NCI-H146 treated with DMSO at 0.1 percent for 48 hours (cell line): ENCODE data around the gene DPYD.

ENCODE experiments used
- DNase-seq: peaks from one replicate; lab custom pipeline; 2025; ENCODE audit not compliant: unreplicated experiment; lab: John Stamatoyannopoulos, UW

DPYD gene

GRCh38 chr1:97112442-97112841, 808.4 kb downstream of the DPYD start:
- no peak for DNase-seq

GRCh38 chr1:97108179-97108578, 812.7 kb downstream of the DPYD start:
- no peak for DNase-seq

DNA sequence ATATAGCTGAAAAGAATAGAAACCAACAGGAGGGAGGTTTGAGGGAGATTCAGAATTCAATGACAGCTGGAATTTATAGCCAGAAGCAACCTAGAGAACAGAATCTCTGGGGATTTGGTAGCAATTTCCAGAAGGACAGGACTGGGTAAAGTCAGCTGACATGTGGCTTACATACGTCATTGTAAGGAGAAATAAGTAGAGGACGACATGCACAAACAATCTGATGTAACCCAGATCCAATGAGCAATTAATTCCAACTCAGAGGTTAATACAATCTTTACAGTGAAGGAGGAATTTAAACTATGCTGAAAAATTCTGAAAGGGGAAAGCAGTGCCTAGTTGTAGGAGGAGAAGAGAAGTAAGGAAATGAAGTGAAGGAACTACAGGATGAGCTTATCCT, 815.3 kb downstream of the DPYD start:
- DNase-seq: no peak

DNA sequence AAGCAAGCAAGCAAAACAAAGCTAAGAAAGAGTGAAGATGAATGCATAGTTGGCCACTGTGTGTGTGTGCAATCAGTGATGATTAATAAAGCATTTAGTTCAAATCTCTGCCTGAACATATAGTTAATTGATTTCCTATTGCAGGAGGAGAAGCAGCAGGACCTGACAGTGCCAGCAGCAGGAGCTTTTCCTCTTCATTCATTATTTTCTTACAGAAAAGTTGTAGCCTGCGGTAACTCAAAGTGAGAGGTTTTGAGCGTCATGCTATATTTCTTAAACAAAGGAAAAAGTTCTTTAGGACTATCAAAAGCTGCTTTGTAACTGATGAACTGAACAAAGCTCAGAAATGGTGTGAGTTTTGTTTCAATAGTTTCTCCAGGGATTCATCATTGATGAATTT, 819.3 kb downstream of the DPYD start:
- no peak for DNase-seq

- DNase-seq: no peak
These were observed 823.4 kb downstream of the DPYD start for GRCh38 chr1:97097404-97097925.

DNA sequence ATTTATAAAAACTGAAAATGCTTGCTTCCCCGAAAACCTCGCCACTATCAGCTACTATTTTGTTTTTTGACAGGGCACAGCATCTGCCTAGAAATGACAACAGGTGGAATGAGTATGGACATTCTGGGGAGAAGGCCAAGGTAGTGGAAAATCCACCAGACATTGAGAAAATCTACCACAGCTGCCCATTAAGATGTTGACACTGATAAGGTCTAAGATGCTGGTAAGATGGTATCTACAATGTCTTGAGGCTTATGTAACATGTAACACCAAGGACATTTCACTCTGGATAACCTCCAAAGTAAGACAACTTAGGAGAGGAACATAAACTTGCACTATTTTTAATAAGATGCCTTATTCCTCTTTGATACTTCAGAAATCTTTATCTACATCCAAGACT, 825.1 kb downstream of the DPYD start:
- no peak for DNase-seq

- DNase-seq: no peak
These were observed 826.4 kb downstream of the DPYD start for GRCh38 chr1:97094247-97094972.

GRCh38 chr1:97093741-97094140, 827.1 kb downstream of the DPYD start:
- no peak for DNase-seq

DNA sequence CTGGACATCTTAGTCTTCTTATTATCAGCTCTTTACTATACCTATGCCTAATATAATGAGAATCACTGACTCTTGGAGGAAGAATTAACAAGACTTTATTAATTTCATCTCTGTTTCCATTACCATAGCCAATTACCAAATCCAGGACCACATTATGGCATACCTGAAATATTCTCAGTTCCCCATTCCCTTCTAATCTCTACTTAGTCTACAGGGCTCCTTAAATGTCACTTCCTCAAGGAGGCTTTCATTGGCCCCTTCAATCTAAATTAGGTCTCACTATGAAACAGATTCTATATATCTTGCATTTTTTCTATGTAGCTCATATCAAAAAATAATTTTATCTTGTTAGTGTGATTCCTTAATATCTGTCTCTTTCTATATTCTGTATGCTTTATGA, 828.0 kb downstream of the DPYD start:
- DNase-seq: no peak

- DNase-seq: no peak
These were observed 829.2 kb downstream of the DPYD start for GRCh38 chr1:97091679-97092078.

- no peak for DNase-seq
These were observed 829.6 kb downstream of the DPYD start for GRCh38 chr1:97091263-97091662.

DNA sequence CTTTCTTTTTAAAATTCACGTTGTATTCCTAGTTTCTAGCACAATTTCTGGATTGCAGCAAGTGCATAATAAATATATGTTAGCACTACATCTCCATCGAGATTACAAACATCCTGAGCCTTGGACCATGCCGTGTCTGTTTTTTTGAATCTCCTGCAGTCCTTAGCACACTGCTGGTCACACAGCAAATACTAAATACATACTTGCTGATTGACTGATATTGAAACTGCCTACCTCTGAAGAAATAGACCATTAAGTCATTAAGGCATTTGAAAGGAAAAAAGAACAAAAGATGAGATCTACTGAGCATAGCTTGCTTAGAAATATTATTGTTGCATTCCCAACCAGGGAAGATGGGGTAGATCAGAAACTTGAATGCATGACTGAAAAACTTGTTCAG, 830.1 kb downstream of the DPYD start:
- DNase-seq: no peak

DNA sequence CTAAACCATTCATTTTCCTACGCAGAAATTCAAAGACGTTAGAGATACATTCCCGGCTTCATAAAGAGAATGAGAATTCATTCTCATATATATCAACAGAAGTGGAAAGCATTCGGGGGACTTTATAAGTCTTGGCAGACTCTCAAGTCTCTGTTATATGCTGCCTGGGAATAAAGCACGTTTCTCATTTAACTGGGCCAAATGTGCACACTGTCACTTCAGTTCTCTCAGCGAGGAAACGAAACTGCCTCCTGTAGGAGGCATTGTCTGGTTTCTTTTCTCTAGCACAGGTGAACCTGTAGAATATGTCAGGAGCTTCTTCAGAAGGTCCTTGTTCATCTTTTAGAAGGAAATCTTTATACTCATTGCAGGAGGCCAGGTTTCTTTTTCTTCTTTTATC, 831.7 kb downstream of the DPYD start:
- DNase-seq: no peak

- DNase-seq: no peak
These were observed 832.4 kb downstream of the DPYD start for GRCh38 chr1:97088391-97088790.

DNA sequence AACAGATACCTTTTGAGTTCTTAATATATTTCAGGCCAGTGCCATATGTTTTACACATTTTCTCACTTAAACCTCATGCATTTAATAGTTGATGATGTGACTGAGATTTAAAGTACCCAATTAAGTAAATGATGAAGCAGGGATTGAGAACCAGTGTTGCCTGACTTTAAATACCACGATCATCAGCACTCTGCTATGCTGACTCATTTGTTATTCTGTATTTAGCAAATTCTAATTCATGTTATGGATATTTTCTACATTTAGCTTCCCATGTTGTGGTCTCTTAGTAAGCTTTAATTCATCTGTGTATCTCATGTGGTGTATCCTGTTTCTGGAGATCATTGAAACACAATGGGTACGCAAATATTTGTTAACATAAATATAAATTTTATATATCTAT, 836.3 kb downstream of the DPYD start:
- DNase-seq: no peak

DNA sequence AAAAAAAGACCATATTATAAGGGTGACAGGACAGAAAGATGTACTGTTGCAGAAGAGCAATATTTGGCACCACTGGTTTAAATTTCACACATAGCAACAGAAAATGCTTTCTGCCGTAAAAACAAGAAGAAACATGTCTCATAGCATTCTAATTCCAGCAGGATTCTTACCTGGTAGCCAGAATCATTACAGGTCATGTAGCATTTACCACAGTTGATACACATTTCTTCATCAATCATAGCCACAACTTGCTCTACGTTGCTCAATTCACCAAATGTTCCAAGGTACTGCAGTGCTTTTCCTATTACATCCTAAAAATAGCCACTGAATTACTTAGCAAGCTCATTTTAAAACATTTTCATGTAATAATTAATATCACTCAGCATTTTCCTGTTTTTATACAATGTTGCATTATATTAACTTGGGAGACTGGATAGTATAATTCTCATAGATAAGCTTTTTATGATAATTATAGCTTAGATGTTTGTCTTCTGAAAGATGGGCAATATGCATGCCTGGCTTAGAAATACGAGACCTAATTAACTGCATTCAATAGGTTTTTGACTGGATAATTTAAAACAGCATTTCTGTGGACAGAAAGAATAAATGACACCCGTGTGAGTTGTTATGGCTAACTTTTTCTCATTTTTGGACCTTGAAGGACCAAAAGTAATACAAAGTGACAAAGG, 838.5 kb downstream of the DPYD start:
- DNase-seq: no peak

DNA sequence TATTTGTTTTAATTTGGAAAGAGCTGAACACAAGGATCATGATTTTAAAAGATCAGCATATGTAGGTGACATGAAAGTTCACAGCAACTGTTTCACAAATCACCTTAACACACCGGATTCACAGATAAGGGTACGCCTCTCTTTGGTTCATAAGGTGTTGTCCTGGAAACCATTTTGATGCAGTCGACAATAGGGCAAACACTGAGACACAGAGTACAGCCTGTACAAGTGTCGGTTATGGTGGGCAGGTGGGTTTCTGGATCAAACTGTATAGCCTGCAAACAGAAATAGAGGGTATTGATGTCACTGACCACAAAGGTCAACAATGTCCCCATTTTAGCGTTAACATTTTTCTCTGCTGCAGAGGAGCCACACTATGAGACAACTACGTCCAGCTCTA, 842.0 kb downstream of the DPYD start:
- no peak for DNase-seq

DNA sequence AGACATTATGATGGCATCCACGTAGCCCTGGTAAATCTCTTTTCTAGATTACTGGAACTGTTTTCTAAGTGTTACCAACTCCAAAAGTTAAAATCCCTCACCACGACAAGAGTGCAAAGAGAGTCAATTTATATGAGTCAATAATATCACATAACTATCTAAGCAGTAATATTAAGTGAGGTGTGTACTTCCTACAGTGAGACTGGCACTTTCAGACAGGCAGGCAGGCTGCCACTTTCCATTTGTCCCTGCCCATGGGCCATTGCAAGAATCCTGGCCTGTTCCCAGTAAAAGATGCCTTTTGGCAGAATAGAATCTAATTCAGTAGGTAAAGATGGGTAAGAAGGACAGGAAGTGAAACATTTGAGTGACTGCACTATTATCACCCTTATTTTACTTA, 843.6 kb downstream of the DPYD start:
- no peak for DNase-seq

DNA sequence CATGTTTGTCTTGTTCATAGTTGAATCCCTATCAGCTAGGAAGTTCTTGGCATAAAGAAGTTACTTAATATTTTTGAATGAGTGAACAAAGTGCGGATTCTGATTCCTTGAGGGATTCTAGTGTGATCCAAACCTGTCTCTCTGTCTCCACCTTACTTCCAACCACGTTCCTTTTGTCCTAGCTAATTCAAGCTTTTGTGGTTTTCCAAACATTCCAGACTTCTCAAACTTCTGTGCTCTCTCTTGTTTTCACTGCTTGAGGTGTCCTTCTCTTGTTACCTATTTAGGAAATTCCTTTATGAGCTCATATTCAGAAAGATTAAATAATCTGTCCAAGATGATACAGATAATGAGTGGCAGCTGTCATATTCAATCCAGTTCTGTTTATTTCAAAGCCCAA, 846.1 kb downstream of the DPYD start:
- no peak for DNase-seq

DNA sequence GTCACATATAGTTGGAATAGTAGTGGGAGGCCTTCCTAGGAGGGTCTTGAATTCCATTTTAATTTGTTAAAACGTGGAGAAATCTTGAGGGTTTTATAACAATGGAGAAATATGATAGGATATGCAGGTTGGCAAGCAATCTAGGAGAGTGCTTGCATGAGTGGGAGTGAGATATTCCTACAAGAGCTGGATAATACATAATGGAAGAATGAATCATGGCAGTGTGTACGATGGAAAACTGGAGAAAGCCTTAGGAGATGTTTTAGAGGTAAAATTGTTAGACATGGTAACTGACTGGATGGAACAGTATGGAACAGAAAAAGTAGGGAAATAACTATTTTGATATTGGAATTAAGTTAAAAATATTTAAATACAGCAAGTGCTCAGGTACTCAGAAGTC, 846.9 kb downstream of the DPYD start:
- DNase-seq: no peak

DNA sequence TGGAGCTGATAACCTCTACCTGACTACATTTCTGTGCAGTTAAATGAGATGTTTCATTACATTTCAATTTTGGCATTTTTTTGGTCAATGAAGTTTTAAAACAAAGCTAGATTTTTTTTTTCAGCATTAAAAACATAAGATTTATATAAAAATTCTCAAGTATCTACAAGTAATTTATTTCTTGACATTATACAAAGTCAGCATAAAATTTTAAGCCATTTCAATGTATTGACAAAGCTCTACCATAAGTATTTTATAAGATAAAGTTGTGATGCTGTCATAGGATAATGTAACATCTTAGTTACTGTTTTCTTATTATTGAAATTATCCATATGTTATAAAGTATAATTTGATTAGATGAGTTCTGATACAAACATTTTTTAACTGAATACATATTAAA, 847.7 kb downstream of the DPYD start:
- DNase-seq: no peak

DNA sequence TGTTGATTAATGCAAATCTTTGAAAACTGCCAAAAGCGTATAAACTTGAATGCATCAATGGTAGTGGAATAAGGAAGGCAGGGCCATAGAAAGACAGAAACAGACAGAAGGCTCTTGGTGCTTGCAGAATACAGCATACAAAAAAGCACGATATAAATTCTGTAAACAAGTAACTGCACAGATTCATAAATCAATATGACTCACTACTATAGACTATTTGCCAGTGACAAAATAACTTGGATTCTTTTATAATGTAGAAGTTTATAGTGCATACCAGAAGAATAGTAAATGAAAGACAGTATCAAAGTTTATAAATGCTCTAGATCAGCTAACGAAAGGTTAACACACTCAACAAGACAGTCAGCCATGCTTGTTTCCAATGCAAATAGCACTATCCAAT, 849.7 kb downstream of the DPYD start:
- no peak for DNase-seq

DNA sequence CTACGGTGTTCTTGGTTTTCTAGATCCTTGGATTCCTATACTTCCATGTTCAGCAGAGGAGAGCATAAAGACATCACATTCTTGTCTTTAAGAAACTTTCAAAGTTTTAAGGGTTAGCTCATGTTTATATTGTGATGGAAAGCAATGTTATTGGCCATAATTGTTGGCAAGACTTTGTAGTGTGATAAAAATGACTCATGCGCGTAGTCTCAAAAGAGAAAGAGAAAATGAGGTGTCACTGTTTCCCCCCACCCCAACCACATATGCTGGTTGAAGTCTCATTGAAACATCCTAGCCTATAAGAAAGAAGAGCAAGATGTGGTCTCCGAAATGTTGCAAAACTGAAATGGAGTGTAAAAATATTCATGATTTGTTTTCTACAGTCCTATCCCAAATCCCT, 850.5 kb downstream of the DPYD start:
- DNase-seq: no peak
